Panc1 (cell line): ENCODE data around the gene GRM1.

Source experiments
- POLR2AphosphoS5 ChIP-seq: IDR thresholded peaks from 2 replicates; pipeline ENCODE4 v1.6.1; 2012; ENCODE audit warnings: mild to moderate bottlenecking, low read depth, low read length, moderate library complexity
- TF ChIP-seq, protein P1 (sequence below): fragments of 450-650 bp; IDR thresholded peaks from 2 replicates; pipeline ENCODE4 v1.5.1; 2017; ENCODE audit warnings: mild to moderate bottlenecking

GRCh38 chr6:146260886-146261285, 232.0 kb downstream of the GRM1 start:
- TF ChIP-seq, protein P1, sequence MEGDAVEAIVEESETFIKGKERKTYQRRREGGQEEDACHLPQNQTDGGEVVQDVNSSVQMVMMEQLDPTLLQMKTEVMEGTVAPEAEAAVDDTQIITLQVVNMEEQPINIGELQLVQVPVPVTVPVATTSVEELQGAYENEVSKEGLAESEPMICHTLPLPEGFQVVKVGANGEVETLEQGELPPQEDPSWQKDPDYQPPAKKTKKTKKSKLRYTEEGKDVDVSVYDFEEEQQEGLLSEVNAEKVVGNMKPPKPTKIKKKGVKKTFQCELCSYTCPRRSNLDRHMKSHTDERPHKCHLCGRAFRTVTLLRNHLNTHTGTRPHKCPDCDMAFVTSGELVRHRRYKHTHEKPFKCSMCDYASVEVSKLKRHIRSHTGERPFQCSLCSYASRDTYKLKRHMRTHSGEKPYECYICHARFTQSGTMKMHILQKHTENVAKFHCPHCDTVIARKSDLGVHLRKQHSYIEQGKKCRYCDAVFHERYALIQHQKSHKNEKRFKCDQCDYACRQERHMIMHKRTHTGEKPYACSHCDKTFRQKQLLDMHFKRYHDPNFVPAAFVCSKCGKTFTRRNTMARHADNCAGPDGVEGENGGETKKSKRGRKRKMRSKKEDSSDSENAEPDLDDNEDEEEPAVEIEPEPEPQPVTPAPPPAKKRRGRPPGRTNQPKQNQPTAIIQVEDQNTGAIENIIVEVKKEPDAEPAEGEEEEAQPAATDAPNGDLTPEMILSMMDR = no peak
- TF ChIP-seq POLR2AphosphoS5 = no peak
